RCC 7860 (cell line): Measurements from ENCODE around the gene EHMT2.

Source experiments
- DNase-seq: peaks from one replicate; pipeline ENCODE4 v3.0.0-alpha.2; 2015; ENCODE audit warnings: low spot score
- FAIRE-seq: peaks from 2 replicates; lab custom pipeline; 2012; peaks lifted over from hg19 to GRCh38; lab: Jason Lieb, UNC

EHMT2 gene

GRCh38 chr6:31892821-31893220, 4.7 kb downstream of the EHMT2 start:
- FAIRE-seq (no peak), DNase-seq (no peak)

- DNase-seq (no peak), FAIRE-seq (no peak)
These were observed 8.0 kb downstream of the EHMT2 start for GRCh38 chr6:31889331-31889972.

- FAIRE-seq (no peak), DNase-seq (no peak)
These were observed 8.9 kb downstream of the EHMT2 start for GRCh38 chr6:31888276-31889258.

GRCh38 chr6:31887173-31888007, 10.1 kb downstream of the EHMT2 start:
- FAIRE-seq (no peak), DNase-seq (no peak)

- no peak for DNase-seq
These were observed 10.9 kb downstream of the EHMT2 start for GRCh38 chr6:31886541-31886991.

GRCh38 chr6:31884528-31885035, 12.9 kb downstream of the EHMT2 start:
- DNase-seq (no peak), FAIRE-seq (no peak)

More at GRCh38 chr6:31886541-31886991, 10.9 kb downstream of the EHMT2 start:
- FAIRE-seq = no peak

- DNase-seq = no peak
- no peak for FAIRE-seq
These were observed 13.8 kb downstream of the EHMT2 start for GRCh38 chr6:31883676-31884075.

GRCh38 chr6:31882344-31882743, 15.2 kb downstream of the EHMT2 start:
- DNase-seq (no peak), FAIRE-seq (no peak)

- FAIRE-seq (no peak), DNase-seq (no peak)
These were observed 16.2 kb downstream of the EHMT2 start for GRCh38 chr6:31881136-31881859.

GRCh38 chr6:31880616-31881015, 16.9 kb downstream of the EHMT2 start:
- DNase-seq = no peak
- FAIRE-seq = no peak

- no peak for FAIRE-seq
- DNase-seq = no peak
These were observed 17.6 kb downstream of the EHMT2 start for GRCh38 chr6:31879901-31880300.

- DNase-seq (no peak), FAIRE-seq (no peak)
These were observed 18.4 kb downstream of the EHMT2 start for GRCh38 chr6:31879143-31879542.

GRCh38 chr6:31878726-31879125, 18.8 kb downstream of the EHMT2 start, which contains the start of gene SLC44A4:
Gene SLC44A4, minus strand, starts transcription at chr6:31878997. Its CDS starts 17 bp downstream, at chr6:31878980.
- DNase-seq (no peak), FAIRE-seq (no peak)

GRCh38 chr6:31878222-31878621, 19.3 kb downstream of the EHMT2 start:
- DNase-seq = no peak
- no peak for FAIRE-seq

- DNase-seq = no peak
- FAIRE-seq = no peak
These were observed 19.8 kb downstream of the EHMT2 start for GRCh38 chr6:31877651-31878161.

- no peak for FAIRE-seq
These were observed 20.3 kb downstream of the EHMT2 start for GRCh38 chr6:31877125-31877650.

GRCh38 chr6:31876357-31876756, 21.1 kb downstream of the EHMT2 start:
- no peak for FAIRE-seq
- no peak for DNase-seq

More at GRCh38 chr6:31877125-31877650, 20.3 kb downstream of the EHMT2 start:
- DNase-seq = no peak

GRCh38 chr6:31875877-31876276, 21.6 kb downstream of the EHMT2 start:
- FAIRE-seq (no peak), DNase-seq (no peak)

- FAIRE-seq = no peak
These were observed 22.5 kb downstream of the EHMT2 start for GRCh38 chr6:31874836-31875572.

More at GRCh38 chr6:31874836-31875572, 22.5 kb downstream of the EHMT2 start:
- DNase-seq = no peak
